ENCODE data around the gene RAP1GAP2.

The RAP1GAP2 gene

GRCh38 chr17:2825253-2825970 lies 29.2 kb downstream of the RAP1GAP2 start:
- no peak for DNase-seq (ENCODE audit: low read depth)
- TF ChIP-seq CTCF (conservative IDR thresholded peaks at IDR 0.05; ENCODE audit: low read depth, low read length) = no peak
- H3K4me3 ChIP-seq (ENCODE audit: low read depth, low read length) = no peak overlapping the region

DNA sequence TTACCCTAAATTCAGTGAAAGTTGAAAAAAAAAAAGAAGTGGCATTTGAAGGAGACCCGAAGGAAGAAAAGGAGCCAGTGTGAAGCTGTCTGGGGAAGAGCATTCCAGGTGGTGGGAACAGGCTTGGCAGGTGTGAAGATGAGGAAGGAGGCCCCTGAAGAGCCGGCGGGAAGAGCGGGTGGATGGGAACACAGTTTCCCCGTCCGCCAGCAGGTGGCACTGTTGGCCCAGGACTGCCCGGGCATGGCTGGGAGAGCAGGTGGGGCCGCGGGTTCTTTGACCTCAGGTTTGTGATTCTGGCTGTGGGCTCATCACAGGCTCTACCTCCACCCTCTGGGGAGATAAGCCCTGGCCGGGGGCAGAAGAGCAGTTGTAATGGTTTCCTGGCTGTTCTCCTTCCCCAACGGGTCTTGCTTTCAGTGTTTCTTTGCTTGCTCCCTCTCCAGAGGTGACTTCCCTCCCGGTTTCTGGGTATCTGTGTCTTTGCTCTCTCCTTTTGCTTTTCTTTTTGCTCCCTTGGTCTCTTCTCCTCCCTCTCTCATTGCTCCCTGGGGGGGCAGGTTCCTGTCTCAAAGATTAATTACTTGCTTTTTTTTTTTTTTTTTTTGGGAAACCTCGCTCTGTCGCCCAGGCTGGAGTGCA lies 32.3 kb downstream of the RAP1GAP2 start:
- DNase-seq (ENCODE audit: low read depth) = peak; percentile 37
- no peak overlapping the region for H3K4me3 ChIP-seq (ENCODE audit: low read depth, low read length)
- TF ChIP-seq CTCF (conservative IDR thresholded peaks at IDR 0.05; ENCODE audit: low read depth, low read length) = peak; percentile 91

GRCh38 chr17:2830678-2831077 lies 34.4 kb downstream of the RAP1GAP2 start:
- no peak overlapping the region for H3K4me3 ChIP-seq (ENCODE audit: low read depth, low read length)
- DNase-seq (ENCODE audit: low read depth) = no peak
- TF ChIP-seq CTCF (conservative IDR thresholded peaks at IDR 0.05; ENCODE audit: low read depth, low read length) = no peak

GRCh38 chr17:2835780-2836179 lies 39.5 kb downstream of the RAP1GAP2 start:
- H3K4me3 ChIP-seq (ENCODE audit: low read depth, low read length) = no peak overlapping the region
- TF ChIP-seq CTCF (conservative IDR thresholded peaks at IDR 0.05; ENCODE audit: low read depth, low read length) = no peak
- DNase-seq (ENCODE audit: low read depth) = no peak

DNA sequence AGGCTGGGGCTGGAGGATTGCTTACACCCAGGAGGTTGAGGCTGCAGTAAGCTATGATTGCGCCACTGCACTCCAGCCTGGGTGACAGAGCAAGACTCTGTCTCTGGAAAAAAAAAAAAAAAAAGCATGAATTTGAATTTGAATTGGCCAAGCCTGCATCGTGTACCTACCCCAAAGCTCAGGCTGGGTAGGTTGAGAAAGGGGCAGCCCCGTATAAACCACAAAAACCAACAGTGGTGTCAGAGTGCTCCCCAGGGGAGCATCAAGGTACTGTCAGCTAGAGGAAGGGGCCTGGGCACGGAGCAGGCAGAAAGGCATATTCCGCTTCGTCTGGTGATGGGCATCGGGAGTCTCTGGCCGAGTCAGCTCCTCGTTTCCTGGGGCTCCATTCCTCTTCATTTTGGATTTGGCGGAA lies 40.9 kb downstream of the RAP1GAP2 start:
- no peak for TF ChIP-seq CTCF (conservative IDR thresholded peaks at IDR 0.05; ENCODE audit: low read depth, low read length)
- H3K4me3 ChIP-seq (ENCODE audit: low read depth, low read length) = no peak overlapping the region
- no peak for DNase-seq (ENCODE audit: low read depth)

DNA sequence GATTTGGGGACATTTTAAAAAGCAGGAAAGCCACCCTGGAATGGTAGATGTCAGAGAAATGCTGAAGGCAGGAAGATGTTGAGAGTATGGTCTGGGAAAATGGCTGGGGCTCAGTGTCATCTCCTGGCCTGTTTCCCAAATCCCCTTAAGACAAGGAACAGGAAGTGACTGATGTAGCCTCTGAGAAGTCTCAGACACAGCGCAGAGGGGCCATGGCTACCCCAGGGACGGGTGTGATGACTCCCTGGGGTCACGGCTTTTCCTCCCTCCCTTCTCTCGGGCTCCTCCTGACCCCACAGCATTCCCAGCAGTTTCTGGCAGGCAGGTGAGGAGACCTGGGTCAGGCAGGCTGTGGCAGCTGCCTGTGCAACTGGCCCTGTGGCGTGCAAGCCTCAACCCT lies 45.4 kb downstream of the RAP1GAP2 start:
- TF ChIP-seq CTCF (conservative IDR thresholded peaks at IDR 0.05; ENCODE audit: low read depth, low read length) = no peak
- DNase-seq (ENCODE audit: low read depth) = no peak
- no peak overlapping the region for H3K4me3 ChIP-seq (ENCODE audit: low read depth, low read length)

DNA sequence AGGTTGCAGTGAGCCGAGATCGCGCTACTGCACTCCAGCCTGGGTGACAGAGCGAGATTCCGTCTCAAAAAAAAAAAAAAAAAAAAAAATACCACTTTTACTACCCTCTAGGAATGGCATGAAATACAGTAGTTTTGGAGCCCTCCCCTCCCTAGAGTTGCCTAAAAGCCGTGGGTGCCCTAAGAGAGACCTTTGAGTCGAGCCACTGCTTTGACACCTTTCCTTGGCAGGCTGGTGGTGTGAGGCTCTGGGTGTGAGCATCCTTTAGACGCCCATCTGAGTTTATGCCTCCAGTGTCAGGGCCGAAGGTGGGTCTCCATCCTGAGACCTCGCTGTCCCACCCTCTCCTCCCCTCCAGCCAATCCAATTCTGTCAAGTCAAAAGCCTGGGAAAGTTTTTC lies 46.2 kb downstream of the RAP1GAP2 start:
- no peak for DNase-seq (ENCODE audit: low read depth)
- TF ChIP-seq CTCF (conservative IDR thresholded peaks at IDR 0.05; ENCODE audit: low read depth, low read length) = no peak
- no peak overlapping the region for H3K4me3 ChIP-seq (ENCODE audit: low read depth, low read length)

All from choroid plexus epithelial cell (primary cell).